NB4 (cell line): ENCODE results near the gene WSCD1.

Experiments used
- DNase-seq: peaks from one replicate; pipeline ENCODE4 v3.0.0; 2010; ENCODE audit warnings: low read depth
- H3K4me3 ChIP-seq: one replicate; pipeline ENCODE4 v1.5.1; 2011; ENCODE audit warnings: mild to moderate bottlenecking, low read depth, low read length, moderate library complexity
- CTCF ChIP-seq: IDR thresholded peaks from one replicate; pipeline ENCODE4 v1.5.1; 2012; ENCODE audit warnings: low read depth, low read length
- MAX ChIP-seq: IDR thresholded peaks from 2 replicates; pipeline ENCODE4 v1.6.1; 2011; ENCODE audit warnings: low read depth, low read length
- MYC ChIP-seq: IDR thresholded peaks from 2 replicates; pipeline ENCODE4 v1.6.1; 2011; ENCODE audit warnings: low read depth, low read length
- POLR2A ChIP-seq: IDR thresholded peaks from 2 replicates; pipeline ENCODE4 v1.6.1; 2011; ENCODE audit warnings: mild to moderate bottlenecking; ENCODE audit not compliant: insufficient read length; ENCODE audit errors: extremely low read depth

Gene WSCD1

GRCh38 chr17:6095501-6095900 is 25.3 kb downstream of the WSCD1 start:
- TF ChIP-seq CTCF (no peak), MYC (no peak)
- DNase-seq: no peak
- no peak overlapping the region for H3K4me3 ChIP-seq

- no peak for DNase-seq
- H3K4me3 ChIP-seq: no peak overlapping the region
- TF ChIP-seq POLR2A (no peak), CTCF (no peak)
Observed at GRCh38 chr17:6096201-6097004, 26.2 kb downstream of the WSCD1 start.

GRCh38 chr17:6097005-6097279 is 26.8 kb downstream of the WSCD1 start:
- no peak for TF ChIP-seq POLR2A
- no peak for DNase-seq
- H3K4me3 ChIP-seq: no peak overlapping the region

- DNase-seq: no peak
- H3K4me3 ChIP-seq: no peak overlapping the region
Observed at GRCh38 chr17:6098050-6098822, 28.1 kb downstream of the WSCD1 start.

GRCh38 chr17:6098823-6099180 is 28.6 kb downstream of the WSCD1 start:
- DNase-seq: no peak
- no peak overlapping the region for H3K4me3 ChIP-seq
- TF ChIP-seq MAX (no peak), CTCF (no peak), POLR2A (no peak), MYC (no peak)

More at GRCh38 chr17:6098050-6098822, 28.1 kb downstream of the WSCD1 start:
- TF ChIP-seq POLR2A (no peak), MYC (no peak), CTCF (no peak), MAX (no peak)

- no peak for DNase-seq
- TF ChIP-seq MAX: no peak
- no peak for TF ChIP-seq POLR2A
- TF ChIP-seq MYC: no peak
- TF ChIP-seq CTCF: no peak
Observed at GRCh38 chr17:6099492-6099891, 29.3 kb downstream of the WSCD1 start.

More at GRCh38 chr17:6099492-6099891, 29.3 kb downstream of the WSCD1 start:
- H3K4me3 ChIP-seq: no peak overlapping the region
